HG02678 (cell line): Measurements from ENCODE around the gene BCL2A1.
"Not testable (repeated sequence)": the region's sequence is repeated elsewhere in the genome, so short reads cannot be mapped to it uniquely, and the experiment has no call there.

ENCODE experiments used
- ATAC-seq: cut with Tn5 transposase; IDR thresholded peaks from one replicate; pipeline ENCODE4 v1.9.1; 2021; ENCODE audit warnings: mild to moderate bottlenecking, moderate library complexity; ENCODE audit not compliant: unreplicated experiment

The BCL2A1 gene

GRCh38 chr15:79962178-79962577 lies 8.8 kb downstream of the BCL2A1 start:
- ATAC-seq: no peak

GRCh38 chr15:79960502-79961212 lies 10.3 kb downstream of the BCL2A1 start:
- no peak for ATAC-seq

GRCh38 chr15:79957741-79958140 lies 13.3 kb downstream of the BCL2A1 start:
- no peak for ATAC-seq

- no peak for ATAC-seq
These were observed 14.5 kb downstream of the BCL2A1 start for GRCh38 chr15:79956354-79956939.

GRCh38 chr15:79954661-79955060 lies 16.3 kb downstream of the BCL2A1 start:
- no peak for ATAC-seq

GRCh38 chr15:79953951-79954444 lies 17.0 kb downstream of the BCL2A1 start:
- no peak for ATAC-seq

GRCh38 chr15:79952329-79952728 lies 18.7 kb downstream of the BCL2A1 start:
- no peak for ATAC-seq

GRCh38 chr15:79950247-79950646 lies 20.7 kb downstream of the BCL2A1 start:
- ATAC-seq: no peak

- no peak for ATAC-seq
These were observed 22.2 kb downstream of the BCL2A1 start for GRCh38 chr15:79948761-79949160.

- peak; percentile 55 for ATAC-seq
These were observed 22.8 kb downstream of the BCL2A1 start for GRCh38 chr15:79948095-79948695.

- no peak for ATAC-seq
These were observed 24.0 kb downstream of the BCL2A1 start for GRCh38 chr15:79947009-79947408.

GRCh38 chr15:79944622-79945021 lies 26.4 kb downstream of the BCL2A1 start:
- no peak for ATAC-seq

- ATAC-seq: peak; percentile 73
These were observed 27.2 kb downstream of the BCL2A1 start for GRCh38 chr15:79943820-79944219.

- no peak for ATAC-seq
These were observed 28.1 kb downstream of the BCL2A1 start for GRCh38 chr15:79942741-79943481.

- ATAC-seq: no peak
These were observed 31.6 kb downstream of the BCL2A1 start for GRCh38 chr15:79939399-79939798.

GRCh38 chr15:79938143-79938542 lies 32.9 kb downstream of the BCL2A1 start:
- ATAC-seq: no peak

- not testable (repeated sequence) for ATAC-seq
These were observed 35.3 kb downstream of the BCL2A1 start for GRCh38 chr15:79935556-79936201.

- ATAC-seq: no peak
These were observed 37.8 kb downstream of the BCL2A1 start for GRCh38 chr15:79933231-79933630.

GRCh38 chr15:79932447-79932846 lies 38.5 kb downstream of the BCL2A1 start:
- no peak for ATAC-seq

- ATAC-seq: no peak
These were observed 40.5 kb downstream of the BCL2A1 start for GRCh38 chr15:79930516-79930915.

- no peak for ATAC-seq
These were observed 41.6 kb downstream of the BCL2A1 start for GRCh38 chr15:79929412-79929811.
